SKM-1 (cell line): ENCODE data around the gene ECM2.

Experiments
- DNase-seq: peaks from one replicate; lab custom pipeline; 2025; ENCODE audit not compliant: unreplicated experiment; lab: John Stamatoyannopoulos, UW

Gene ECM2

DNA sequence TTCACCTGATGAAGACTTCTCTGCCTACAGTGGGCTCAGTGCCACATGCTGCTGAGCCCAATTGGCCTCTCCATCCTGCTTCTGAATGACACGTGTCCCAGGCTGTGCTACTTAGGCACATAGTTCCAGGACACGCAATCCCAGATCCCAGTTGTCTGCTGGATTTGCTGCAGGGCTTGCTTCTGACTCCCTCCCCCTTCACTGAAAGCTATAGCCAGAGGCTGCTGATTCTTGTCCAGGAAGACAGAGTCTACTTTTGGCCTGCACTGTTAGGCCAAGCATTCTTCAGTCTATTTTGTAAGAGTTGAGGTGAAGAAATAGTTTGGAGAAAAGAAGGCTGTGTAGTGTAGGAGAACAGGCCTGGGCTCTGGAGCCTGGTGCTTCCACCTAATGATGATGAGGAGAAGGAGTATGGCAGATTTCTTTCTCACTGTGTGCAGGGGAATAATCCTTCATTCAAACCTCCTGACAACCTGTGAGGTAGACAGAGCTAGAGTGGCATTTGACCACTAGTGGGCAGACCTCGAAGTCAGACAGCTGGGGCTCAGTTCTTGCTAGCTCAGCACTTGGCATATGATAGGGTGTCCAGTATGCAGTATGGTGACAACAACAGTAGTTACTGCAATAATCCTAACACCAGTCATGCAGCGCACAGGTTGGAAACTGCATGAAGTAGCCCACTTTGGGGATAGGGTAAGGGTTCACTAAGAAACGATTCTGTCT lies 34.0 kb downstream of the ECM2 start:
- DNase-seq = no peak

DNA sequence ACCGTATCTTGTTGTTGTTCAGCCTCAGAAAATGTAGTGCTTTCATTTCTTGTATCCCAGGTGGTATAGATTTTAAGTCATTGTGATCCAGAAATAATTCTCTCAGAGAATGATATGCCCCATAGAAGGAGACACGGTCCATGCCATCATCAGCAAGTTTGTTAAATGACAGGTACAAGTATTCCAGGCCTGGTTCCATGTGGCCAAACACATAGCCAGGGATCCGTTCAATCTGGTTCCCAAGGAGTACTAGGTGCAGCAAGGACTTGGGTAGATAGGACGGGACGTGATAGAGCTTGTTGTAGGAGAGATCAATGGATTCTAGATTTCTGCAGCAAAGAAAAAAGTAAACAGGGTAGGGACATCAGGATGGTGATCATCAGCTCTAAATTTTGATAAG lies 35.1 kb downstream of the ECM2 start:
- no peak for DNase-seq

DNA sequence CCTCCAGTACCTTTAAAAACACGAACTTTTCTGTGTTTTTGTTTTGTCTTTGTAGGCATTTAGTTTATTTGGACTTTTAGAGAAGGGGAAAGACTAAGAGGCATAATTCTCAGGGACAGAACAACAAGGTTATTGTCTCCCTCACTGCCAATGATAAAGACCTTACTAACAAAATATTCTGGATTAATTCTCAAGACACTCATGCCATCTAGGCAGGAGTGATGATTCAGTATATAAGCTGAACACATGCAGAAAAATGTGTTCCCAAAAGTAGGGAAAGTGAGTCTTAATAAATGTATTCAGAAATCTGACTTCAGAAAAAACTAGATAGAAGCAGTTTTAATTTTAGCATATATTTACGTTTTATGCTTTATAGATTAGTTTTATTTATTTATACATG lies 36.1 kb downstream of the ECM2 start:
- DNase-seq = no peak

DNA sequence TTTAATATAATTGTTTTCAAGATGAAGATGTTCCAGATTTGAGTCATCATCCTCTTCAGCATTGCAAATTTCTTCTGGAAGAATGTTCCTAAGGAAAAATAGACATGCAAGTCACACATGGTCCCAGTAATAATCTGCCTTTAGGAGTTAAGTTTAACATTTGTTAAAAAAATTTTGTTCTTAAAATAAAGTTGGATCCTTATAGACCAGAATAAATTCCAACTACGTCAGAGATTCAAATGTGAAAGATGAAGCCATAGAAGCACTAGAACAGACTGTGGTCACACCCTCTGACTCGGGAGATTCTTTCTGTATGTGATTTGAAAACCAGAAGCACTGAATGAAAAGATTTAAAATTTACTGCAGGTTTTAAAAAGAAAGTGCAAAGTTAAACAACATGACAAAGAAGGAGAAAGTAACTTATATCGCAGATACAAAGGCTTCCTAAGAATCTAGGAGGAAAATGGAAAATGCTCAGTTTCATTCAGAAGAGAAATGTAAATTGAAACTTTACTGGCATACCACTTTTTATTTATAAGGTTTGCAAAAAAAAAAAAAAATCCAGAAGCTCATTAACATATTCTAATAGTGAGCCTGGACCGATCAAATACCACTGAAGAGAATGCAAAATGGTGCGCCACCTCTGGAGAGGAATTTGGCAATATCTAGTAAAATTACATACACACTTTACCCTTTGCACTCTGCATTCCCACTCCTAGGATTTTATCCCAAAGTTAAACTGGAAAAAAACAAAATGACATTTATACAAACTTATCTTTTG lies 39.2 kb downstream of the ECM2 start:
- no peak for DNase-seq

DNA sequence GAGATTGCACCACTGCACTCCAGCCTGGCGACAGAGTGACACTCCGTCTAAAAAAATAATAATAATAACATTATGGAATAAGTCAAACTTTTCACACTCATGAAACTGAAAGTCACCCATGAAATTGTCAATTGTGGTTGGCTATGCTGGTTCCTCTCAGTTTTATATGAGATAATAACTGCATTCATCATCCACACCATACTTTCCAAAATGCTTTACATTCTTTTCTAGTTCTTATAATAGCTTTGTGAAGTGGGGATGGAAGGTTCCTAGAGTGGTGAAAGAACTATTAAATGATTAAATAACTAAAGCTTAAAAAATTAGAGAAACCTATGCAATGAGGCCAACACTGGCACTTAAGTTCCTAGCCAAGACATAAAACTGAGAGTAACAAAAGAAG lies 40.9 kb downstream of the ECM2 start:
- DNase-seq = no peak

DNA sequence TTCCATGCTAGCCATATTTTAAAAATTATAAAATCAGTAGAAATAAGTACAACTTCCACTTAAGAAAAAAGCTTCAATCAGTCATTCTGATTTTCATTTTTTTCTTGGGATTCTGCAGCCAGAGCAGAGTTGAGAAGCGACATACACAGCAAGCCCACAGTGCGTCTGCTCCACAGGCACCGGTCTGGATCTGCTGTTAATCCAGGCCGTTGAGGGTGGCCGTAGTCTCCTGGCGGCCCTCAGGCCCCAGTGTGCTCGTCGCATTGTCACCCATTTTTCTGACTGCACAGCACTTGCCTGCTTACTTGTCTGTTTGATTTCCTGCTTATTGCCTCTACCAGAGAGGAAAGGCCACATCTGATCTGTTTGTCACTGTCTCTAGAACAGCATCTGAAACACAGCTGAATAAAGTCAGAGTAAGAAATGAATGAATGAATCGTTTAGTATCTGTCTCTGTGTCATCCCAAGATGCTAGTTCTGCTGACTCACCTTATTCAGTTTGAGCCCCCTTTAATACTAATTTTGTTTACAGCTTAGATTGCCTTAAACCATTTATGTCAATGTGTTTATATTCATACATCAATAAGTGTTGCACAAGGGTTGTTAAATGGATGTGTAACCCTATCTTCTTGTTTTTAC lies 41.9 kb downstream of the ECM2 start:
- DNase-seq = no peak

DNA sequence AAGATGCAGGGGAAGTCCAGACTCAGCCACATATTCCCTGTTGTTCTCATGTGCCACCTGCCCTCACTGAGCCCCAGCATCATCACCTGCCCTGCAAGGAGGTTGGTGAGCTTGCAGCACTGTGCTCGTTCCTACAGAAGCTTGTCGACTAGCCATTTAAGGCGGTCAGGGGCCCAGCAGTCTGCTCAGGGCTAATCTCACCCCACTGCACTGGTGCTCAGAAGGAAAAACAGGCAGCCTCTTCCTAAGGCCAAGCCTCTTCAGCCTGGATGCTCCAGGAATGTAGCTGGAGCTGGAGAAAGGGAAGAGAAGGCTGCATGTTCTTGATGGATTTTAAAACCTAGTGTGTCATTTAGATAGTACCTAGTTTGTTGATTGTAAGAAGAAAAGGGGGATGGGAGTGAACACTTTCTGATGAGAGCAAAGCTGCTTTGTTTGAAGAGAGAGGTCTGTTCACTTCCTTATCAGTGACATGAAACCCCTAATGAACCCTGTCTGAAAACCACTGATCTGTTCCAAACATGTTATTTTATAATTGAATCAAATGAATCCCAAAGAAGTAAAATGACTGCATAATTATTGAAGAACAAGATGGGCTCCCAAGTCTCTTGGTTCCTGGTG lies 42.9 kb downstream of the ECM2 start:
- no peak for DNase-seq

DNA sequence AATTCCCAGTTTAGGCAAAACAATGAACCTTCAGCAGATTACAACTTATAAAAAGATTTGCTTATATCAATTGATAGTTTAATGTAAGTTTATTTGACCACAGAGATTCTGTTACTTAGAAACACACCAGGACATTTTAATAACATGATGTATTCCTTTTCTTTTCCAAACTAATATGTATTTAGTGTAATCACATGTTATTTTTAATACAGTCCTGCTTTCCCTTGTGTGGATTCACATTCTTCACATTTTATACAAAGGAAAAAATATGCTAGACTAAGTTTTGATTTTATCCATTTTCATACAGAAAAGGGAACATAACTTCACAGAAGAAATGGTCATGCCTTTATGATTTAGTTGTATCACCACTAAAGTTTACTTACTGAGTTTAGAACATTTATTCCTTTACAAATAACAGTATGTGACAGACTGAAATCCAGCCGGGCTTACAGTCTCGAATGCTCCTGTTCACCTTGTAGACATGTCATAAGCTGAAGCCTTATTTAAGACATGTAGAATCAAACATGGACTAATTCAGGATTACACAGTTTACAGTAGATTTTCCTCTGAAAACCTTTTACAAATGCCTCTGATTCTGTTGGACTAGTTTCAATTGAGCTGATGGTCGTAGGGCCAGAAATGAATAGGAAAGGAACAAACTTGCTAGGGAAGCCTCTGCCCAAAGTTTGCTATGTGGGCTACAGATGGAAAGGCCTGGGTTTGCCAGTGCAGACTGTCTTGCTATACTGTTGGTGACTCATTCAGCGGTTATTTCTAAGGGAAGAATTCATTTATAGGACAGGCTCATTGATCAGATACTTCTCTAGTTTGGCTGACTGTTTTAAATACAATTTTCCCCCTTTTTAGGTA lies 46.9 kb downstream of the ECM2 start:
- DNase-seq = no peak

DNA sequence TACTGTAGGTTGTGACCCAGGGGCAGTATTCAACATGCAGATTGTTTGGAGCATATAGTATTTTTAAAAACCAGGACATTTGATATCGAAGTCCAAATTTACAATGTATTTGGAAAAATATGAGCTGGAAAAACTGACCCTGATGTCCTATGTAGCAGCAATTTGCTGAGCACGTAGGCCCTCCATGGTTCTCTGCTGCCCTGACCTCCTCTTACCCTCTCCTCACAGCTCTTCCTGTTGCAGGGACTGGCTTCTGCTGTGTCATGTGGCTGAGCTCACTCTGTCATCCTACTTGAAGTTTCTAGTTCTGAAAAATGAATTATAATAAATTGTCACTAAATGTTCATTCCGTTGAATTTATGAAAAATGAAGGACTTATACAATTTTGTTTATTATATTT lies 49.4 kb downstream of the ECM2 start:
- no peak for DNase-seq

DNA sequence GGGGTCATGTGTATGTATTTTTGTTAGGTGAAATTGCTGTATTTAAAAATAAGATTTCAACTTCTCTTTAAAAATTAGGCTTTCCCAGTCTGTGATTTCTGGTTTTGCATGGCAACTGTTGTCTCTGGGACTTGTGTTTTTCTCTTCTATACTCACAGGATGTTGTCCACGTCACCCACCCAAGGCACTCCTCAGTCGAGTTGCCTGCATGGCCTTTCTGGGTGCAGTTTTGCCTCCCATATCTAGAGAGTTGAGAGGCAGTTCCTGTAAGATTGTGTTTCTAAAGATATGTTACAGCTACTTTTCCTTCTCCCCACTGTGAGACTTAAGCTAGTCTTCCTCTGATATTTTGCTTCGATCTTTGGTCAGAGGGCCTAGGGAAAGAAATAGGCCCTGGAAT lies 51.2 kb downstream of the ECM2 start:
- no peak for DNase-seq

DNA sequence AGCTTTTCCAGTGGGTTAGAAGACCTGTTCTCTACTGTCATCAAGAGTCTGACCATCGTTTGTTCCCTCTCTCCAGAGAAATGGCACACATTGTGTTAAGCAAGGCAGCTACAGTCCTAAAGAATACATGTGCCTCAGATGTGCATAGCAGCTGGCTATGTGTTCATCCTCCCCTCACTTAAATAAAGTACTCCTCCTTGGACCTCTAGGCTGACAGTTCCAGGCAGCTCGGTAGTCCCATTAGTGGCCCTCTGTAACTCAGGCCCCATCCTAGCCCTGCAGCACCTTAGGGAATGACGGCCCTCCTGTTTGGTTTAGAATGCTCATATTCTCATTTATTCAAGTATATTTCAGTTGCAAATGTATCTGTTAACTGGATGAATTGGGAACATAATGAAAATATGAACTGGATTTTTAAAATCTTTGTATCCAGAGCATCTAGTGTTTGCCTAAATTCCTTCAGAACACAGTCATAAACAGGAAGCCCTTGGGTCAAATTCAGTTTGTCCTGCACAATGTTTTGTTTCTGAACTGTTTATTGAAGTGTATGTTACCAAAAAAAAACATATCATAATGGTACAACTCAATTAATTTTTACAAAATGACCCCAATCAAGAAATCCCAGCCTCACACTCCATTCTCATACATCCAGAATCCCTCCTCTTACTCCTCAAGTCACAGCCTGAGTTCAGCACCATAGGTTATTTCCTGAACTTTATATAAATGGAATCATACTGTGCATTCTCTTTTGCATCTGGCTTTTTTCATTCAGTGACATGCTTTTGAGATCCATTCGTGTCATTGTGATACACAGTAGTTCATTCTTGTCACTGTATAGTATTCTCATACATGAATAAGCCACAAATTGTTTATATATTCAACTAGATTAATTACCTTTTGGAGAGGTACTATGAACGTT lies 51.9 kb downstream of the ECM2 start:
- no peak for DNase-seq

DNA sequence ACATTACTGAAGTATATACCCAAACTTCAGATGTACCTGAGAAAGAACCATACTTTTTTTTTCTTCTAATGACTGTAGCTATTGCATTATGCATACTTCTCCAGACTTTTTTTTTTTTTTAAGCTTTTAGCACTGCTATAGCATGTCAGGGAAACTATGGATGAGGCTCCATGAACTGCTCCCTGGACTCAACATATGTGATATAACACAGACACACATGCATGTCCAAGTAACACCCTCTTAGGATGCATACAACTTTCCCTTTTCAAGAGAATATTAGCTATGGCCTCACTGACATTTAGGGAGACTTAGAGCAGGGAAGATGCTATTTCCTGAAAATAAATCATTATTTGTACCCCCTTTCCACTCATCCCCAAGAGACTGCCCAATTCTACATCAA lies 53.0 kb downstream of the ECM2 start:
- DNase-seq = no peak

DNA sequence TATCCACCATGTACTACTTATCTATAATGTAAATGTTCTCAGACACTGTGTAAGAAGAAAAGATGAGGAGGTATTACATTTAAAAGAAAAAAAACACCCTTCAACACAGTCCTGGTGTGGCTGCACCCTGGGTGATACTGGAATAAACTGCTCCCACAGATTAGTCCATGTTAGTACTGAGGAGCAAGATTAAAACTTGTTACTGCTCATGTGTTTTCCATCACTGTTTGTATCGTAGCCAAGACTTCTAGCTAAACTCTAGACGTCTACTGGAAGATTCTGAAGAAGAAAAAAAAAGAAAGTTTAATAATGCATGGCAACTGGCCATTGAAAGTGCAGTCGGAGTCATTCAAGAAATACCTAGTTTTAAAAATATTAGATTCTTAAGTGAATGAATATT lies 53.5 kb downstream of the ECM2 start, which contains the start of gene ASPN:
Gene ASPN (minus strand): TSS at position 178 of the 400 bp plus-strand sequence.
- no peak for DNase-seq

DNA sequence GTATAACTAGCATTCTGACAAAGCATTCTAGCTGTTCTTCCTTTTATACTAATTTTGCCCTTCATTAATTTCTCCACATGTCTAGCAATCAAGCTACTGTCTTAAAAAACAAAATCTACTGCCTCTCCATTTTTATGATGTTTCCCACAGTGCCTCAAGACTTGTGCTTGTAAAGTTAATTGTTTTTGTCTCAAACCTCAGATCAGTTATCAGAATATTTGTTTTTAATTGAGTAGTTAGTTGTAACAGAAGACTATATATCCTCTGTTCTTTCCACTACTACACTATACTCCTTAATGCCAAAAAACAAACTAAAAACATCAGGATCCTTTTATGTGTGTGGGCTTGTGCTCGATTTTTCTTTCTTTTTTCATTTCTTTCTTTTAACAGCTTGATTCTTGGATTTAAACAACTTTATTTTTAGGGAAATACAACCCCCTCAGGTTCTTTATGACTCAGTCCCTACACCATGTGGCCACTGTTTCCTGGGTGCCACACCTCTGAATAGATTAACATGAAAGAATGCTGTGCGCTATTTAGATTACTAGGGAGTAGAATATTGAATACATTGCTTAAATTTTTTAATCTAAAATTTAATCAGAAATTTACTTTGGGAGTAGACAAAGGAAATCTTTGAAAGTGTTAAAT lies 54.7 kb downstream of the ECM2 start:
- no peak for DNase-seq

DNA sequence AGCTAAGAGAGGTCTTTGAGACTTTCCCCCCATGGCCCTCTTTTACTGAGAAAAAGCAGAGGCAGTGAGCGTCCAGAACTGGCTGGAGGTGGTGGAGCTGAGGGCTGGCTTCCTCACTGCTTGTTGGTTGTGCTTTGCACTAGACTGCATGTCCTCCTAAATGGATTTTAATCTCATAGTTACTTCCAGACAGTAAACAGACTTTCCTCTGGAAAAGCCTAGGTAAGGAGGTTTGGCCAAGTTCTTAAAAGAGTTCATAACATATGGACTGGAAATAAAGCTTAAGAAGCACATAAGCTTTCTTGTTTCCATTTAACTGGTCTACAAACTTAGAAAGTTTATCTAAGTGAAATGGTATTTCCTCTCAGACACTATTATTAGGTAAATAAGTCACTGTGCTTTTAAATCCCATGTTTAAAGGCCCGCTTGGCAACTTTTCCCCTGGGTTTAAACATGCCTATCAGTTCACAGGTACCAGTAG lies 55.5 kb downstream of the ECM2 start:
- DNase-seq = no peak

DNA sequence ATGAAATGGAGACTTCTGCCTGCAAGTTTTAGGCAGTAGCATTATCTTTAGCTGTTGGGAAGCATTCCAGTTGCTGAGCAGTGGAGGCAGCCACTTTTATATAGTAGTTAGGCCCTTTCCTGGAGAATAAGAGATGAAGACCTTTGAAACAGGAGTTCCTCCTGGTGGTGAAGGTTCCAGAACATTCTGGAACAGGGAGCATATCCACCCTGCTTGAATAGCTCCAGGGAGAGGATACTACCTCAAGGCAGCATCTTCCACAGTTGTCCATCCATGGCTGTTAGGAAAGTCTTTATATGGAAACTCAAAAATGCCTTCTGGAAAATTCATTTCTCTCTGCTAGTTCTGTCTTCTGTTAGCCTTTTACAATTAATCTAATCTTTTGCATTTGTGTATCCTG lies 56.4 kb downstream of the ECM2 start:
- no peak for DNase-seq

DNA sequence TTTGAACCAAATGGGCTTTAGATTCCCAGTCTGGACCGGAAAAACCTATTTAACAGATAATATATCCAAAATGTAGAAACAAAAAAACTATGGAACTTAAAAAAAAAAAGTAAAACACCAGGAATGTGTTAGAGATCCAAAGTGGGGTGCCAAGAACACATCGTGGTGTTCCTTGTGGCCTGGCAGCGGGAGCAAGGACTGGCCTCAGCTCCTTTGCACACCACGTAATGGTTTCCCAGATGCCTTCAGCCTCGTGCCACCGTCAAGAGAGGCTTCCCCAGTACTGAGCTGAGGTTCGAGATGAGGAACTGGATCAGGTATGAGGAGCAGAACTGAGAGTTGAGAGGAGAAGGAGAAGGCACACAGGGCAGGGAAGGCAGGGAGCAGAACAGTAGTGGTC lies 57.0 kb downstream of the ECM2 start:
- DNase-seq = no peak

DNA sequence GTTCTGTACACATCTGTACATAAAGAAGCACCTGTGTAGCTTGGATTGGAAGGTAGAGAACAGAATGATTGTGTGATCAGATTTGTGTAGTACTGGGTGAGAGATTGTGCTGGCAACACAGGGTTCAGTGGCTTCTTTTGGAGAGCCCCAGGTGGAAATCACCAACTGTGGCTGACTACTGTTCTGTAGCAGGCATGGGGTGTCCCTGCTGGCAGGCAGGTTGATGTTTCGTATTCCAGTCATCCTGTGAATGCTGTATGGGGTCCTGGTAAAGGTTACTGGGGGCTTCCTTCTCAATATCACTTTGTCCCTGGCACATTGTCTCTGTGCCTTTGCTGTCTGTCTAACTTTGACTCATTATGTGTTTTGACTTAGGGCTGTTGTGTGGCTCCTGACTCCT lies 58.8 kb downstream of the ECM2 start:
- DNase-seq = no peak

DNA sequence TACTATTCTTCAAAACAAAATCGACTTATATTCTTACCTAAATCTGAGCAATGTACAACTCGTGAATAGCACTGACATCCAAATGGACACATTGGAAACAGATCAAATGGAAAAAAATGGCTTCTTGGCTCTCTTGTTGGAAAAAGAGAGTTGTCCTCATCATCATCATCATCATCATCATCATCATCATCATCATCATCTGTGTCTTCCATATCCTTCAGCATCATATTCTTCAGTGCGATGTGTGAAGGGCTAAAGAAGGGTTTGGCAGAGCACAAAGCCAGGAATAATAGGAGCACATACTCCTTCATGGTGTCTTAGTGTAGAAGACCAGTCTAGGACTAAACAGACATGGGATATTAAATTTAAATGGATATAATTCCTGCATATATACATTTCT lies 61.2 kb downstream of the ECM2 start:
- no peak for DNase-seq
